Activated CD4-positive, alpha-beta T cell treated with anti-CD3 and anti-CD28 coated beads, Interleukin-2, amount 10 ng/mL, durations not matched to agents 7 days and 5 days (primary cell): ENCODE measurements around the gene GASK1A. TPM values are rescaled to one million over a fixed set of nuclear protein-coding genes. Genes with fewer than 3 reads are reported as not detected.
"Not testable (repeated sequence)": the region's sequence is repeated elsewhere in the genome, so short reads cannot be mapped to it uniquely, and the experiment has no call there.

Experiments used
- CTCF ChIA-PET: fragments of 350-600 bp; sonication (Branson Sonifier 250); formaldehyde crosslinking; loops from one replicate; lab custom pipeline; 2021; ENCODE audit warnings: antibody characterized with exemption; lab: Charles Lee
- POLR2A ChIA-PET: fragments of 350-600 bp; sonication (Branson Sonifier 250); formaldehyde crosslinking; loops from one replicate; lab custom pipeline; 2021; ENCODE audit warnings: antibody characterized with exemption; lab: Charles Lee
- DNase-seq: peaks from one replicate; pipeline ENCODE4 v3.0.0-alpha.2; 2020
- H3K27ac Mint-ChIP-seq: one replicate; pipeline ENCODE4 v1.8.0; 2021; ENCODE audit warnings: mild to moderate bottlenecking, moderate library complexity, mixed read lengths
- H3K27me3 Mint-ChIP-seq: one replicate; pipeline ENCODE4 v1.8.0; 2021; ENCODE audit warnings: mixed read lengths
- H3K36me3 Mint-ChIP-seq: one replicate; pipeline ENCODE4 v1.8.0; 2021; ENCODE audit warnings: low read depth, mixed read lengths
- H3K4me1 Mint-ChIP-seq: one replicate; pipeline ENCODE4 v1.8.0; 2021; ENCODE audit warnings: mixed read lengths
- H3K4me3 Mint-ChIP-seq: one replicate; pipeline ENCODE4 v1.8.0; 2021; ENCODE audit warnings: mild to moderate bottlenecking, moderate library complexity, mixed read lengths
- H3K9me3 Mint-ChIP-seq: one replicate; pipeline ENCODE4 v1.8.0; 2021; ENCODE audit warnings: mixed read lengths
- total RNA-seq, 2 experiments: library from RNA; stranded (reverse); gene quantifications; one replicate each; pipeline ENCODE4 v1.2.3, GENCODE V29; 2021

GASK1A gene
- total RNA-seq, 2 experiments from 2014 or later: not detected

DNA sequence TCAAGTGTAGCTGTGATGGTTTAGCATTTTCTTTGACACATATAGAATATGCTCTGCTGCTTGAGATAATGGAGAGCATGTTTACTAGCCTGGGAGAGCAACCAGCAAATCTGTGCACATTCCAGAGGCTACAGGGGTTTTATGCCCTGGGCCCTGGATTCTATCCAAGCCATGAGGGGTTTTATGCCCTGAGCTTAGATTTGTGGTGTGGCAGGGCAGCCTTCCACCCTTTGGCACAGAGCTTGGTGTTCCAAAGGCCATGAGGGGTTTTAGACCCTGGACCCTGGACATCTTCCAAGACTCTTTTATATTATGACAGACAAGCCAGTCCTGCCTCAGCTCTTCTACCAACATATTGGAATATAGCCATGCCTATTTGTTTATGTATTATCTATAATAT is 66.0 kb downstream of the GASK1A start:
- H3K36me3 Mint-ChIP-seq, H3K4me3 Mint-ChIP-seq, H3K27ac Mint-ChIP-seq, POLR2A ChIA-PET, H3K4me1 Mint-ChIP-seq, H3K27me3 Mint-ChIP-seq, DNase-seq: not testable (repeated sequence)
- CTCF ChIA-PET: interaction anchor here (0.6 kb wide), 1 partner anchor 351 kb away, joined by 3 read pairs; no protein-coding TSS in a partner anchor
- peaks cover 39% of the 10 kb centered on the region for H3K9me3 Mint-ChIP-seq

DNA sequence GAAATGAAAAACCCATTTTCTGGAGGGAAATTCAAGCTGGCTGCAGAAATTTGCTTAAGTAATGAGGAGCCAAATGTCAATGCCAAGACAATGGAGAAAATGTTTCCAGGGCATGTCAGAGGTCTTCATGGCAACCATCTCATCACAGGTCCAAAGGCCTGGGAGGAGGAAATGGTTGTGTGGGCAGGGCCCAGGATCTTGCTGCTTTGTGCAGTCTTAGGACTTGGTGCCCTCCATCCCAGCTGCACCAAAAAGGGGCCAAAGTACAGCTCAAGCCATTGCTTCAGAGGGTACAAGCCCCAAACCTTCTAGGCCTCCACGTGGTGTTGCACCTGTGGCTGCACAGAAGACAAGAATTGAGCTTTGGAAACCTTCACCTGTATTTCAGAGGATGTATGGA is 67.5 kb downstream of the GASK1A start:
- ChIA-PET CTCF (interaction anchor here (0.7 kb wide), 1 partner anchor 58 kb away, joined by 3 read pairs; no protein-coding TSS in a partner anchor), POLR2A (no interaction called here)
- DNase-seq: no peak
- Mint-ChIP-seq H3K27me3 (peaks cover 5% of the 10 kb centered on the region), H3K4me3 (no peak overlapping the region), H3K36me3 (peaks cover 3% of the 10 kb centered on the region), H3K4me1 (no peaks in the 10 kb centered on the region), H3K27ac (no peak overlapping the region), H3K9me3 (peaks cover 53% of the 10 kb centered on the region)

DNA sequence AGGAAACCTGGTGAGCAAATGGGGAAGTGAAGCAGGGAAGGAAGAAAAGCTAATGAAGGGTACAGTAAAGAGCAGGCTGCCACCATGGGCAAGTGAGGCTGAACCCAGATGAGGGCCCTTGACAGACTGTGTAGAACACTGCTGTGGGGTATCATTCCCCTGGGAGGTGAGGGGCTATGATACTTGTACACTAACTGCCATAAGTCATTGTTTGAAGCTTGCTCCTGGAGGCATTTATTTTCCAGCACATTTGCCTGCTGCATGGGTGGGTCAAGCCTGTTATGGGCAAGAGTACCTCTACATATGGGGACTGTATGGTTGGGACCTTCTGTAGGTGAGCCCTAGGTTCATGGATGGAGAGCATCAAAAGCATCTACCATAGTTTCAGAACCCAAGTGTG is 69.4 kb downstream of the GASK1A start:
- no peak overlapping the region for H3K4me3 Mint-ChIP-seq
- H3K27ac Mint-ChIP-seq: no peak overlapping the region
- POLR2A ChIA-PET: no interaction called here
- H3K36me3 Mint-ChIP-seq: peaks cover 3% of the 10 kb centered on the region
- peaks cover 65% of the 10 kb centered on the region for H3K9me3 Mint-ChIP-seq
- CTCF ChIA-PET: no interaction called here
- H3K27me3 Mint-ChIP-seq: peaks cover 7% of the 10 kb centered on the region
- H3K4me1 Mint-ChIP-seq: no peaks in the 10 kb centered on the region
- DNase-seq: no peak

DNA sequence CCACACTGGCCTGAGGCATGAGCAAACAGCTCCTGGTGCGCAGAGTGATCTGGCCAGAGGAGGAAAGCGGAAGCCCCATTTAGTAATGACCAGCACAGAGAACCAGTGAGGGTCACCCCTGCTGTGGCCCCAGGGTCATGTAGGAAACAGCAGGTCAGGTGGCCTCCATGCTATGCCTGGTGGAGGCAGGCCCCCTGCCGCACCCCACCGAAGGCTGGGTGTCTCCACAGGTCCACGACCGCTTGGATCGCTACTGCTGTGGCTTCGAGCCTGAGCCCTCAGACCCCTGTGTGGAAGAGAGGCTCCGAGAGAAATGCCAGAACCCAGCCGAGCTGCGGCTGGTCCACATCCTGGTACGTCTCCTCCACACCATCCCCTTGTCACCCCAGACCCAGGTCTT is 74.2 kb downstream of the GASK1A start:
- Mint-ChIP-seq H3K27ac (no peak overlapping the region), H3K4me1 (no peaks in the 10 kb centered on the region), H3K4me3 (no peak overlapping the region), H3K27me3 (peaks cover 9% of the 10 kb centered on the region), H3K9me3 (peaks cover 40% of the 10 kb centered on the region), H3K36me3 (peaks cover 3% of the 10 kb centered on the region)
- ChIA-PET POLR2A (no interaction called here), CTCF (no interaction called here)
- no peak for DNase-seq

DNA sequence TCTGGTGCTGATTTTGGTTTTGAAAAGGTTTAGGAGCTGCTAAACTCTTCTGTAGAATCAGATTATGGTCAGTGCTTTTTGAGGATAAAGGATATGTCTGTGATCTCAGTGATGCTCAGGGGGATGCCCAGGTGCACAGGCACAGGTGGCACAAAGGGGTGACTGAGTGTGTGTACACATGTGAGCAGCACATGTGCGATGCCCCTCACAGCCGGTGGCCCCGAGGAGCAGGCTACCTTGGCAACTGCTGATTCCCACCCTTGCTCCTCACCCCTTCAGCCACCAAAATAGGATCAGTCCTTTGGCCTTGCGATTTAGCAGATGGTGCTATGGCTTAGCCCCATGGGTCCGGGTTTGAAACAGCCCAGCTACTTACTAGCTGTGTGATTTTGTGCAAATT is 75.6 kb downstream of the GASK1A start:
- Mint-ChIP-seq H3K27ac (no peak overlapping the region), H3K27me3 (peaks cover 9% of the 10 kb centered on the region), H3K36me3 (peaks cover 3% of the 10 kb centered on the region), H3K9me3 (peaks cover 28% of the 10 kb centered on the region), H3K4me3 (no peak overlapping the region), H3K4me1 (no peaks in the 10 kb centered on the region)
- DNase-seq: peak; percentile 1
- ChIA-PET POLR2A (no interaction called here), CTCF (interaction anchor here (1.0 kb wide), 1 partner anchor 20 kb away, joined by 3 read pairs; no protein-coding TSS in a partner anchor)

DNA sequence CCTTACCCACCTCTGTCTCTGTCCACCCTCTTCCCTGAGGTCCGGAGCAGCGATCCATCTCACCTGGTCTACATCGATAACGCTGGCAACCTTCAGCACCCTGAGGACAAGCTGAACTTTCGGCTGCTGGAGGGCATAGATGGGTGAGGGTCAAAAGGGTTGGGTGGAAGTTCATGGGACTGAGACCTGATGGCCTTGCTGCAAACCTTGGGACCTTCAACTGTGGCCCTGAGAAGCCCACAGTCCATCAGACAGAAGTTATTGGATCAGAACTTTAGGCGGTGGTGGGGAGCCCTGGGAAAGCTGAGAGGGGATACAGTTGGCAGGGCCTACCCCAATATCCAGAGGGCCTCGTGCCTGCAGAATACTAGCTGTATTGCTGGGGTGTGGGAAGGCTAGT is 76.3 kb downstream of the GASK1A start:
- ChIA-PET POLR2A (no interaction called here), CTCF (no interaction called here)
- H3K9me3 Mint-ChIP-seq: peaks cover 25% of the 10 kb centered on the region
- H3K4me3 Mint-ChIP-seq: no peak overlapping the region
- H3K27ac Mint-ChIP-seq: no peak overlapping the region
- peaks cover 1% of the 10 kb centered on the region for H3K36me3 Mint-ChIP-seq
- H3K27me3 Mint-ChIP-seq: peaks cover 7% of the 10 kb centered on the region
- peaks cover 2% of the 10 kb centered on the region for H3K4me1 Mint-ChIP-seq
- peak; percentile 2 for DNase-seq

DNA sequence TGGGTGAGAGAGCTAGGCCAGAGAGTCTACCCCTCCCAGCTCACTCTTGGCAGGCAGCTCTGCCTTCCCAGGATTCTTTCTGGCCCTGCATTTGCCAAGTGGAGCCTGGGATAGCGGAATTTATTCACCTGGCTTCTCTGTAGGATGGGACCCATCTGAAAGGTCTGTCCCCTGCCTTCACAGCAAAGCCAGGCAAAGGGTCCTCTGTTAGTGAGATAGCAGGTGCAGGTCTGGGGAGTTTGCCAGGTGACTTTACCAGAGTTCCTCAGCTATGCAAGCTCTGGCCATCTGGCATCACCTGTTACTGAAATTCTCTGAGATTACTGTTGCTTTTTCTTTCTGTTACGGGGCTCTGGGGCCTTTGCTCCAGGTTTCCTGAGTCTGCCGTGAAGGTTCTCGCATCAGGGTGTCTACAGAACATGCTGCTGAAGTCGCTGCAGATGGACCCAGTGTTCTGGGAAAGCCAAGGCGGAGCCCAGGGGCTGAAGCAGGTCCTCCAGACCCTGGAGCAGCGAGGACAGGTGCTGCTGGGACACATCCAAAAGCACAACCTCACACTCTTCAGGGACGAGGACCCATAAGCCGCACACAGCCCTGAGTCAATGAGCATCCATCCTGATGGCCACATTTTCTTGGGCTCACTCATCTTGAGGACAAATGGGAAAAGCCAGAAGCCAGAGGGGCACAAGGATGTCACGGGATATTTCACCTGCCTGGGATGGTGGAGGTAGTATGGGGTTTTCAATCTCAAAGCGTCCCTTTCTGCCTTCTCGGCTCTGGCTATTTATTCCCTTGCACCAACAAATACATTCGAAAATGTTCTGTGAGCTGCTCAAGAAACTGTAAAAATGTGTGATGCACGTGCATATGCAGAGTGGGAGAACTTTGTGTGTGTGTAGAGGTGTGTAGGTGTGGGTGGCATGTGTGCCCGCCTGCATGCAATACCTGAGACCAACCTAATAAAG is 77.0 kb downstream of the GASK1A start:
- ChIA-PET POLR2A (no interaction called here), CTCF (no interaction called here)
- peak; percentile 3 for DNase-seq
- Mint-ChIP-seq H3K4me3 (no peak overlapping the region), H3K27me3 (peaks cover 4% of the 10 kb centered on the region), H3K36me3 (no peaks in the 10 kb centered on the region), H3K27ac (no peak overlapping the region), H3K4me1 (peaks cover 7% of the 10 kb centered on the region), H3K9me3 (peaks cover 18% of the 10 kb centered on the region)

DNA sequence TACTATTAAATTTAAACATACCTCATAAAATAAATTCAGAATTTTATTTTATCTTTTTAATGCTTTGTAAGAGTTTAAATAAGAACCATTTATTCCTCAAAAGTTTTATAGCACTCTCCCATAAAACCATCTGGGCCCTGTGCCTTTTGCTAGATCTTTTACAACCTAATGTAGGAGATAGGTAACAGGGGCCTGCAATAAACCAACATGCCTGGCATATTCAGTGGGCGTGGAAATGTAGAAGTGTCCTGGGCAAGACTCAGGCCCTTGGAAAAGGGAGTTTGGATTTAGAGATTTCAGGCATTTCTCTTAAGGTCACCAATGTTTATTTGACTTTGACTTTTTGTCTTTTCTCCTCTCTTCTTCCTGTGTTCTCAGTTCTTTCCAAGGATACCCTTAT is 80.3 kb downstream of the GASK1A start:
- no peak overlapping the region for H3K27ac Mint-ChIP-seq
- no peak overlapping the region for H3K4me3 Mint-ChIP-seq
- H3K36me3 Mint-ChIP-seq: no peaks in the 10 kb centered on the region
- CTCF ChIA-PET: no interaction called here
- POLR2A ChIA-PET: no interaction called here
- H3K4me1 Mint-ChIP-seq: peaks cover 7% of the 10 kb centered on the region
- H3K9me3 Mint-ChIP-seq: no peaks in the 10 kb centered on the region
- DNase-seq: no peak
- H3K27me3 Mint-ChIP-seq: peaks cover 2% of the 10 kb centered on the region

DNA sequence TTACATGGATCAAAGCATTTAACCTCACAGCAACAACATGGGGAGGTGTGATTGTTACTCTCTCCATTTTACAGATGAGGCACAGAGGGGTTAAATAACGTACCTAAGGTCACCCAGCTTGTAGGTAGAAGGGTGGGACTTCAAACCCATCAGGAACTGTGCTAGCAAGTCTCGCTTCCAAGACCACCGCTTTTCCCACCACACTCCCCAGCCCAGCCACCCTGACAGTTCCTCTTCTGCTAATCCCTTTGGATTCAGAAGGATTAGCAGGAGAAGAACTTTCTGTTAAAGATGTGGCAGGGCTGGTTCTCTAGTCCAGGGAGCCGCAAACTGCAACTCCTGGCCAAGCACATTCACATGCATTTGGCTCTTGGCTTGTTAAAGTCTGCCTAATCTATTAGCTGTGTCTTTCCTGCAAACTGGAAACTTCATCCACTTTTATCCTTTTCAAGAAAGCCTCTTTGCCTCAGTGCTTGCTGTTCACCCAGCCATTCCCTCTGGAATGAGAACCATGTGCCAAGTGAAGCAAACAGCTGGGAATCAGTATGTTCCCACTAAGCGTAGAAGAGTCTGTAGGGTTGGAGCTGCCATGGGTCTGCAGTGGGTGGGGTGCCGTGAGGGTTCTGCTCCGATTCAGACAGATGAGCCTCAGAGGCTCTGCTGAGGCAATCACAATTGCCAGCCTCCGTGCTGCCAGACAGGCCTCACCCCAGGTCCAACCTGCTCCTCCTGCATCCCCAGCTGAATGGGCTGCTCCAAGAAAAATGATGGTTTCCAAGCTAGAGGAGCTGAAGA is 82.2 kb downstream of the GASK1A start:
- no peaks in the 10 kb centered on the region for H3K27me3 Mint-ChIP-seq
- H3K36me3 Mint-ChIP-seq: no peaks in the 10 kb centered on the region
- no peak for DNase-seq
- peaks cover 7% of the 10 kb centered on the region for H3K4me1 Mint-ChIP-seq
- no peak overlapping the region for H3K27ac Mint-ChIP-seq
- no peak overlapping the region for H3K4me3 Mint-ChIP-seq
- H3K9me3 Mint-ChIP-seq: no peaks in the 10 kb centered on the region
- POLR2A ChIA-PET: no interaction called here
- CTCF ChIA-PET: no interaction called here

DNA sequence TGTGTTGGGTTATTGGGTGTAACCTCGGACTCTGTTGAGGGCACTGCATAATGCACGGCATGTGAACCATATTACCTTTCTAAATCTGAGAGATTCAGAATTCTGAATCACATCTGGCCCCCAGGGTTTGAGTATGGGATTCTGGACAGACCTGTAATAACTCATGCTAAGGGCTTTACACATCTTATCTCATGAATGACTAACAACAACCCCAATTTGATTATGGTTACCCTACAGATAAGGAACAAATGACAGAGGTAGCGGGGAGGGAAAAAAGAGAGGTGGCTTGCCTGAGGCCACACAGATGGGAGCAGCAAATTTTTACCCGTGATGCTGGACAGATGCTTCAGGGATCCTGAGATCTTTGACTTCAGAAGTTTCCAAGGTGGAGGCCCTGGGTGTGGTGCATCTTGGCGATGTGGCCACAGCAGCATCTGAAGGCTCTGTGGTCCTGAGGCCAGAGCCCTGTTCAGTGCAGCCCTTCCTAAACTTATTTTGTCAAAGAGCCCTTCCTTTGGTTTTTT is 83.0 kb downstream of the GASK1A start:
- no peaks in the 10 kb centered on the region for H3K27me3 Mint-ChIP-seq
- H3K4me3 Mint-ChIP-seq: no peak overlapping the region
- no peak for DNase-seq
- H3K36me3 Mint-ChIP-seq: no peaks in the 10 kb centered on the region
- H3K9me3 Mint-ChIP-seq: no peaks in the 10 kb centered on the region
- CTCF ChIA-PET: no interaction called here
- POLR2A ChIA-PET: no interaction called here
- peaks cover 7% of the 10 kb centered on the region for H3K4me1 Mint-ChIP-seq
- no peak overlapping the region for H3K27ac Mint-ChIP-seq

DNA sequence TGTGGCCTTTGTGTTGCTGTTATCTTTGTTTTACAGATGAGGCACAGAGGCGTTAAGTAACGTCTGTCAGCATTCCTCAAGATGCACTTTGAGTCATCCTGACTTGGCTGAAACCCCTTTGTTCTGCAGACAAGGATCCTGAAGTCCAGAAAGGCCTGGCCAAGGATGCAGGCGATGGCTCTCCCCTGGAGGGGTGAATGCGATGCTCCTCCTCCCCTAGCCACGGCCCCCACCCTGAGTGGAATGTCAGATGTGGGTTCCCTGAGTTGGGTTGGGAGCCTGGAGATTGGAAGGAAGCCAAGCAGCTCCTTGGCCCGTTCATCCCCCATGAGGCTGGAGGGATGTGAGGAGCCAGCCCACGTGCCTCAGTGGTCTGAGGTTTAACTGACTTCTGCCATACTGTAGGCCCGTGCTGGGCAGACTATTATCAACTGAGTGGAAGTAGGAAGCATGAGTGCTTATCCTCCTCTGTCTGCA is 83.5 kb downstream of the GASK1A start:
- no peak overlapping the region for H3K4me3 Mint-ChIP-seq
- no peaks in the 10 kb centered on the region for H3K27me3 Mint-ChIP-seq
- no peak overlapping the region for H3K27ac Mint-ChIP-seq
- H3K4me1 Mint-ChIP-seq: peaks cover 7% of the 10 kb centered on the region
- no peak for DNase-seq
- H3K9me3 Mint-ChIP-seq: no peaks in the 10 kb centered on the region
- no peaks in the 10 kb centered on the region for H3K36me3 Mint-ChIP-seq
- ChIA-PET CTCF (no interaction called here), POLR2A (no interaction called here)

DNA sequence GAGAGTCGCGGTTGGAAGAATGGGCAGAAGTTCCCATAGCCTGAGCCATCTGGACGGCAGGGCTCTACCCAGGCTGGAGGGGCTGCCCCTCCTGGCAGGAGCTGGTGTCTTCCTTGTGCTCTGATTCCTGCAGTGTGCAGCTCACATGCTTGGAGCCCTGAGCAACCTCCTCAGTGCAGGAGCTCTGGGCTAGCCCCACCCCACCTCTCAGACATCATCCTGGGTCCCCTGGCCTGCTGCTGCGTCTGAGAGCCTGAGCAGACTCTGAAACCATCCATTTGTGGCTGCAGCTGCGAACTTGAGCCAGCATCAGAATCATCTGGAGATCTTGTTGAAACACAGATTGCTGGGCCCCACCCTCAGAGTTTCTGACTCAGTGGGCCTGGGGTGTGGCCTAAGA is 84.0 kb downstream of the GASK1A start:
- ChIA-PET CTCF (no interaction called here), POLR2A (no interaction called here)

DNA sequence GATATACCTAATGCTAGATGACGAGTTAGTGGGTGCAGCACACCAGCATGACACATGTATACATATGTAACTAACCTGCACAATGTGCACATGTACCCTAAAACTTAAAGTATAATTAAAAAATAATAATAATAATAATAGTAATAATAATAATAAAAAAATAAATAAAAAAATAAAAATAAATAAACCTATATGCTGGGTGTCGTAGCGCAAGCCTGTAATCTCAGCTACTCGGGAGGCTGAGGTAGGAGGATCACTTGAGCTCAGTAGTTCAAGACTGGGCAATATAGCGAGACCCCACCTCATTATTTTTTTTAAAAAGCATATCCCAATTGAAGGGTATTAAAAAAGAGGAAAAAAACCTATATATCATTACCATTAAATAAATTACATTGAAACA is 91.6 kb downstream of the GASK1A start:
- DNase-seq, H3K27ac Mint-ChIP-seq, H3K36me3 Mint-ChIP-seq, H3K9me3 Mint-ChIP-seq, H3K4me3 Mint-ChIP-seq, H3K4me1 Mint-ChIP-seq, POLR2A ChIA-PET, H3K27me3 Mint-ChIP-seq: not testable (repeated sequence)
- CTCF ChIA-PET: interaction anchor here (1.3 kb wide), 1 partner anchor 46 kb away, joined by 5 read pairs; no protein-coding TSS in a partner anchor

More for the DNA sequence above, 84.0 kb downstream of the GASK1A start:
- no peak for DNase-seq
- Mint-ChIP-seq H3K4me1 (peaks cover 7% of the 10 kb centered on the region), H3K27me3 (no peaks in the 10 kb centered on the region), H3K9me3 (no peaks in the 10 kb centered on the region), H3K36me3 (no peaks in the 10 kb centered on the region), H3K27ac (no peak overlapping the region), H3K4me3 (no peak overlapping the region)
